ENCODE results near the gene ZBTB48. TPM values are rescaled to one million over a fixed set of nuclear protein-coding genes. Genes with fewer than 3 reads are reported as not detected.

Gene ZBTB48
- total RNA-seq, 1 donor from 2014 or later: 18.3 TPM

DNA sequence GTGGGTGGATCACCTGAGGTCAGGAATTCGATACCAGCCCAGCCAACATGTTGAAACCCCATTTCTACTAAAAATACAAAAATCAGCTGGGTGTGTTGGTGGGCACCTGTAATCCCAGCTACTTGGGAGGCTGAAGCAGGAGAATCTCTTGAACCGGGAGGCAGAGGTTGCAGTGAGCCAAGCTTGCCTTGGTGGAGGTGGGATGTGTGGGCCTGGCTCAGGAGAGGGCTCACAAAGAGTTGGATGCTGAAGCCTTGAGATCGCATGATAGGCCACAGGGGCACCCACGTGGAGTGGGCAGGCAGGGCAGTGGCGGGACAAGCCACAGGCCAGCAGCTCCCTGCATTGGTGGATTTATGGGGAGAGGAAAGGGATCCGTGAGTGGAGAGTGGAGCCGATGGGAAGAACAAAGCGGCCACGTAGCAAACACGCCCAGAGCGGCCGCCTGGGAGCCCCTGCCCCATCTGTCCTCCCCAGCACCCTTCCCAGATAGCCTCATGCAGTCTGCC lies 49.2 kb downstream of the ZBTB48 start:
- Histone ChIP-seq H3K4me3 (no peak overlapping the region), H3K4me2 (no peak overlapping the region), H3K36me3 (no peaks in the 10 kb centered on the region), H3F3A (ENCODE audit: low read depth) (peaks cover 10% of the 10 kb centered on the region), H3K27ac (no peak overlapping the region), H3K79me2 (ENCODE audit: low read depth) (peaks cover 24% of the 10 kb centered on the region), H4K20me1 (ENCODE audit: low read depth) (peaks cover 19% of the 10 kb centered on the region), H3K27me3 (no peaks in the 10 kb centered on the region), H3K9me3 (ENCODE audit: low read depth) (no peaks in the 10 kb centered on the region), H2AFZ (replicated peaks) (no peak overlapping the region), H3K4me1 (peaks cover 8% of the 10 kb centered on the region), H3K9ac (no peak overlapping the region)
- DNase-seq (ENCODE audit: low spot score): no peak
- Mint-ChIP-seq H3K36me3 (peaks cover 22% of the 10 kb centered on the region), H3K4me3 (no peak overlapping the region), H3K27ac (no peak overlapping the region), H3K9me3 (no peaks in the 10 kb centered on the region), H3K4me1 (peaks cover 12% of the 10 kb centered on the region), H3K27me3 (ENCODE audit: insufficient read depth, low read depth) (peaks cover 2% of the 10 kb centered on the region)
- no peak for TF ChIP-seq EZH2phosphoT487 (IDR thresholded peaks at IDR 0.05)
- TF ChIP-seq, protein P1, sequence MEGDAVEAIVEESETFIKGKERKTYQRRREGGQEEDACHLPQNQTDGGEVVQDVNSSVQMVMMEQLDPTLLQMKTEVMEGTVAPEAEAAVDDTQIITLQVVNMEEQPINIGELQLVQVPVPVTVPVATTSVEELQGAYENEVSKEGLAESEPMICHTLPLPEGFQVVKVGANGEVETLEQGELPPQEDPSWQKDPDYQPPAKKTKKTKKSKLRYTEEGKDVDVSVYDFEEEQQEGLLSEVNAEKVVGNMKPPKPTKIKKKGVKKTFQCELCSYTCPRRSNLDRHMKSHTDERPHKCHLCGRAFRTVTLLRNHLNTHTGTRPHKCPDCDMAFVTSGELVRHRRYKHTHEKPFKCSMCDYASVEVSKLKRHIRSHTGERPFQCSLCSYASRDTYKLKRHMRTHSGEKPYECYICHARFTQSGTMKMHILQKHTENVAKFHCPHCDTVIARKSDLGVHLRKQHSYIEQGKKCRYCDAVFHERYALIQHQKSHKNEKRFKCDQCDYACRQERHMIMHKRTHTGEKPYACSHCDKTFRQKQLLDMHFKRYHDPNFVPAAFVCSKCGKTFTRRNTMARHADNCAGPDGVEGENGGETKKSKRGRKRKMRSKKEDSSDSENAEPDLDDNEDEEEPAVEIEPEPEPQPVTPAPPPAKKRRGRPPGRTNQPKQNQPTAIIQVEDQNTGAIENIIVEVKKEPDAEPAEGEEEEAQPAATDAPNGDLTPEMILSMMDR (IDR thresholded peaks at IDR 0.05): no peak
- no peak for TF ChIP-seq EZH2 (IDR thresholded peaks at IDR 0.05)

DNA sequence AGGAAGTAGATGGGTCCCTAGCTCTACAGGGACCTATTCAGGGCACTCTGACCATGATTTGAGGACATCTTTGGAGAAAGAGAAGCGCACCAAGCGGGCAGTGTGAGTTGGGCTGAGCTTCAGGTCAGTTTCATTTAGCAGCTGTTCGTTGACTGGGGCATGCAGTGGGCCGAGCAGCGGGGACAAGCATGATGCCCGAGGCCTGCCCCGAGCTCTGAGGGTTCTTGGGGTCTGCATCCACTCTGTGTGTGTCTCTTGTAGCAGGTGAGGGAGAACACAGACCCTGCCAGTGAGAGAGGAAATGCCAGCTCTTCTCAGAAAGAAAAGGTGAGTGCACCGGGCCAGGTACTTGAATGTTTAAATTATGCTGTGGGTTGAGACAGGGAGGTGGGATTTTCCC lies 50.2 kb downstream of the ZBTB48 start:
- H3K79me2 ChIP-seq (ENCODE audit: low read depth): peaks cover 24% of the 10 kb centered on the region
- Mint-ChIP-seq H3K9me3 (no peaks in the 10 kb centered on the region), H3K27ac (no peak overlapping the region), H3K4me1 (peaks cover 8% of the 10 kb centered on the region), H3K36me3 (peaks cover 22% of the 10 kb centered on the region), H3K27me3 (ENCODE audit: insufficient read depth, low read depth) (peaks cover 4% of the 10 kb centered on the region), H3K4me3 (no peak overlapping the region)
- no peaks in the 10 kb centered on the region for H3K27me3 ChIP-seq
- no peaks in the 10 kb centered on the region for H3K36me3 ChIP-seq
- H3K9ac ChIP-seq: no peak overlapping the region
- H3K4me3 ChIP-seq: no peak overlapping the region
- peaks cover 12% of the 10 kb centered on the region for H4K20me1 ChIP-seq (ENCODE audit: low read depth)
- no peaks in the 10 kb centered on the region for H3K9me3 ChIP-seq (ENCODE audit: low read depth)
- H3K27ac ChIP-seq: no peak overlapping the region
- H3F3A ChIP-seq (ENCODE audit: low read depth): peaks cover 12% of the 10 kb centered on the region
- no peak overlapping the region for H2AFZ ChIP-seq (replicated peaks)
- DNase-seq (ENCODE audit: low spot score): no peak
- H3K4me2 ChIP-seq: no peak overlapping the region
- H3K4me1 ChIP-seq: peaks cover 4% of the 10 kb centered on the region
- no peak for TF ChIP-seq EZH2 (IDR thresholded peaks at IDR 0.05)
- TF ChIP-seq, protein P1 (IDR thresholded peaks at IDR 0.05): no peak
- TF ChIP-seq EZH2phosphoT487 (IDR thresholded peaks at IDR 0.05): no peak

DNA sequence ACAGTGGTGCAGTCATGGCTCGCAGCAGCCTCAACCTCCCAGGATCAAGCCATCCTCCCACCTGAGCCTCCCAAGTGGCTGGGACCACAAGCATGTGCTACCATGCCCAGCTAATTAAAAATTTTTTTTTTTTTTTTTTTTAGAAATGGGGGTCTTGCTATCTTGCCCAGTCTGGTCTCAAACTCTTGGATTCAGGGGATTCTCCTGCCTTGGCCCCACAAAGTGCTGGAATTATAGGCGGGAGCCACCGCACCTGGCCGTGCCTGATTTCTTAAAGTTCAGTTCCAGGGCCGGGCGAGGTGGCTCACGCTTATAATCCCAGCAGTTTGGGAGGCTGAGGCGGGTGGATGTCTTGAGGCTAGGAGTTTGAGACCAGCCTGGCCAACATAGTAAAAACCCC lies 51.3 kb downstream of the ZBTB48 start:
- Histone ChIP-seq H3K9me3 (ENCODE audit: low read depth) (no peaks in the 10 kb centered on the region), H3K36me3 (no peaks in the 10 kb centered on the region), H3K9ac (no peak overlapping the region), H3K4me2 (no peak overlapping the region), H3K79me2 (ENCODE audit: low read depth) (peaks cover 17% of the 10 kb centered on the region), H2AFZ (replicated peaks) (no peak overlapping the region), H3K27me3 (no peaks in the 10 kb centered on the region), H4K20me1 (ENCODE audit: low read depth) (peaks cover 12% of the 10 kb centered on the region), H3K27ac (no peak overlapping the region), H3K4me1 (peaks cover 3% of the 10 kb centered on the region), H3F3A (ENCODE audit: low read depth) (peaks cover 15% of the 10 kb centered on the region), H3K4me3 (no peak overlapping the region)
- Mint-ChIP-seq H3K36me3 (peaks cover 22% of the 10 kb centered on the region), H3K27ac (no peak overlapping the region), H3K4me1 (peaks cover 4% of the 10 kb centered on the region), H3K4me3 (no peak overlapping the region), H3K9me3 (no peaks in the 10 kb centered on the region), H3K27me3 (ENCODE audit: insufficient read depth, low read depth) (peaks cover 4% of the 10 kb centered on the region)
- DNase-seq (ENCODE audit: low spot score): no peak
- TF ChIP-seq EZH2 (IDR thresholded peaks at IDR 0.05): no peak
- TF ChIP-seq, protein P1 (IDR thresholded peaks at IDR 0.05): no peak

All from neural progenitor cell (in vitro differentiated cells).